ENCODE data around the gene NEURL1. TPM values are rescaled to one million over a fixed set of nuclear protein-coding genes. Genes with fewer than 3 reads are reported as not detected.

Gene NEURL1
- polyA plus RNA-seq, 3 donors: 3.0 to 17.2 (median 3.3) TPM

GRCh38 chr10:103621783-103622125 lies 128.2 kb downstream of the NEURL1 start:
- 93% methylated on average over 3 of the region's 4 CpGs for WGBS (ENCODE audit: insufficient coverage)

GRCh38 chr10:103622286-103622685 lies 128.8 kb downstream of the NEURL1 start:
- Histone ChIP-seq H4K20me1 (ENCODE audit: insufficient read depth, low read length) (no peaks in the 10 kb centered on the region), H3K36me3 (replicated peaks in 1 of 2; ENCODE audit: control insufficient read depth in 1 of 2, insufficient read depth in 2 of 2, low read length in 2 of 2) (no peaks in the 10 kb centered on the region), H3K9me3 (replicated peaks in 1 of 2; ENCODE audit: control insufficient read depth in 1 of 2, insufficient read depth in 1 of 2, low read length in 2 of 2) (no peaks in the 10 kb centered on the region), H3K4me3 (replicated peaks in 1 of 3; ENCODE audit: low read depth in 2 of 3, low read length in 3 of 3) (no peak overlapping the region), H3K4me1 (ENCODE audit: control insufficient read depth in 1 of 2, insufficient read depth in 2 of 2, low read length in 2 of 2) (no peaks in the 10 kb centered on the region), H2AFZ (ENCODE audit: insufficient read depth, low read depth, low read length, poor library complexity, severe bottlenecking) (no peak overlapping the region), H3K27me3 (ENCODE audit: control insufficient read depth in 2 of 2, insufficient read depth in 2 of 2, low read length in 2 of 2) (no peaks in the 10 kb centered on the region), H3K4me2 (replicated peaks; ENCODE audit: extremely low read depth, low read length, poor library complexity, severe bottlenecking) (no peak overlapping the region), H3K9ac (ENCODE audit: insufficient read depth, low read length, poor library complexity, severe bottlenecking) (no peak overlapping the region), H3K27ac (ENCODE audit: low read depth in 1 of 2, low read length in 2 of 2) (no peak overlapping the region), H3K79me2 (ENCODE audit: insufficient read depth, low read length) (no peaks in the 10 kb centered on the region)
- no peak for TF ChIP-seq CTCF (IDR thresholded peaks at IDR 0.05)
- H3K9me3 Mint-ChIP-seq: peaks cover 0 to 2% (median 0%) of the 10 kb centered on the region in 7 donors
- no peaks in the 10 kb centered on the region for H3K36me3 Mint-ChIP-seq
- H3K4me3 Mint-ChIP-seq: no peak overlapping the region
- intact Hi-C loops (cut with micrococcal nuclease): no loop called here
- H3K27ac Mint-ChIP-seq: no peak overlapping the region
- no peaks in the 10 kb centered on the region for H3K4me1 Mint-ChIP-seq
- no peak for DNase-seq
- WGBS (ENCODE audit: insufficient coverage): 97% methylated on average over 13 of the region's 18 CpGs
- peaks cover 1 to 12% (median 4%) of the 10 kb centered on the region in 3 donors for H3K27me3 Mint-ChIP-seq (ENCODE audit: low read depth in 3 of 3)

More at GRCh38 chr10:103621783-103622125, 128.2 kb downstream of the NEURL1 start:
- intact Hi-C loops (cut with micrococcal nuclease): no loop called here
- H3K4me2 ChIP-seq (replicated peaks; ENCODE audit: extremely low read depth, low read length, poor library complexity, severe bottlenecking): no peak overlapping the region
- no peaks in the 10 kb centered on the region for H3K36me3 ChIP-seq (replicated peaks in 1 of 2; ENCODE audit: control insufficient read depth in 1 of 2, insufficient read depth in 2 of 2, low read length in 2 of 2)
- no peaks in the 10 kb centered on the region for H3K4me1 ChIP-seq (ENCODE audit: control insufficient read depth in 1 of 2, insufficient read depth in 2 of 2, low read length in 2 of 2)
- no peaks in the 10 kb centered on the region for H3K79me2 ChIP-seq (ENCODE audit: insufficient read depth, low read length)
- H3K9me3 Mint-ChIP-seq: peaks cover 0 to 2% (median 0%) of the 10 kb centered on the region in 7 donors
- H3K36me3 Mint-ChIP-seq: no peaks in the 10 kb centered on the region
- no peak for TF ChIP-seq CTCF (IDR thresholded peaks at IDR 0.05)
- H3K27me3 ChIP-seq (ENCODE audit: control insufficient read depth in 2 of 2, insufficient read depth in 2 of 2, low read length in 2 of 2): no peaks in the 10 kb centered on the region
- H3K27ac ChIP-seq (ENCODE audit: low read depth in 1 of 2, low read length in 2 of 2): no peak overlapping the region
- no peak for DNase-seq
- no peak overlapping the region for H3K9ac ChIP-seq (ENCODE audit: insufficient read depth, low read length, poor library complexity, severe bottlenecking)
- no peak overlapping the region for H2AFZ ChIP-seq (ENCODE audit: insufficient read depth, low read depth, low read length, poor library complexity, severe bottlenecking)
- no peak overlapping the region for H3K27ac Mint-ChIP-seq
- peaks cover 1 to 11% (median 4%) of the 10 kb centered on the region in 3 donors for H3K27me3 Mint-ChIP-seq (ENCODE audit: low read depth in 3 of 3)
- H3K4me1 Mint-ChIP-seq: no peaks in the 10 kb centered on the region
- no peak overlapping the region for H3K4me3 Mint-ChIP-seq
- H3K4me3 ChIP-seq (replicated peaks in 1 of 3; ENCODE audit: low read depth in 2 of 3, low read length in 3 of 3): no peak overlapping the region
- H3K9me3 ChIP-seq (replicated peaks in 1 of 2; ENCODE audit: control insufficient read depth in 1 of 2, insufficient read depth in 1 of 2, low read length in 2 of 2): no peaks in the 10 kb centered on the region
- H4K20me1 ChIP-seq (ENCODE audit: insufficient read depth, low read length): no peaks in the 10 kb centered on the region
